Sigmoid colon (tissue), 4 donors: Measurements from ENCODE around the gene SLC30A4.

ENCODE experiments used
- CTCF ChIP-seq, 4 experiments: fragments of 450-650 bp in 3 of 4; fragments of 200-600 bp in 1 of 4; IDR thresholded peaks; one replicate each; pipeline ENCODE4 v1.5.1; 2016 to 2019; ENCODE audit warnings: antibody characterized with exemption in 4 of 4, mild to moderate bottlenecking in 3 of 4, moderate library complexity in 2 of 4
- EP300 ChIP-seq, 4 donors: sonication (generic); formaldehyde crosslinking; IDR thresholded peaks; one replicate each; pipeline ENCODE4 v1.6.1; 2017; ENCODE audit warnings: antibody characterized with exemption in 4 of 4
- POLR2AphosphoS5 ChIP-seq, 4 donors: sonication (generic); formaldehyde crosslinking; IDR thresholded peaks; one replicate each; pipeline ENCODE4 v1.6.1; 2017; ENCODE audit warnings: antibody characterized with exemption in 4 of 4

- TF ChIP-seq CTCF (IDR thresholded peaks at IDR 0.05), result peak in 2 of 4 experiments; percentile 25 to 43
- TF ChIP-seq POLR2AphosphoS5 (IDR thresholded peaks at IDR 0.05), result peak in 2 of 4 donors; percentile 47 to 67
- TF ChIP-seq EP300 (IDR thresholded peaks at IDR 0.05), result no peak
Measured at GRCh38 chr15:45522328-45523165, at the start of gene SLC30A4.
